RPMI8226 (cell line): Measurements from ENCODE around the gene LRRC8D.

ENCODE experiments used
- DNase-seq: peaks from one replicate; pipeline ENCODE4 v3.0.0-alpha.2; 2015

Gene LRRC8D

GRCh38 chr1:89897347-89898133, 76.7 kb downstream of the LRRC8D start:
- no peak for DNase-seq

GRCh38 chr1:89898150-89898549, 77.3 kb downstream of the LRRC8D start:
- no peak for DNase-seq

- DNase-seq = no peak
Observed at GRCh38 chr1:89898695-89899470, 78.1 kb downstream of the LRRC8D start.

GRCh38 chr1:89900323-89900722, 79.5 kb downstream of the LRRC8D start:
- no peak for DNase-seq

- DNase-seq = no peak
Observed at GRCh38 chr1:89900791-89901708, 80.2 kb downstream of the LRRC8D start.

GRCh38 chr1:89901957-89902669, 81.3 kb downstream of the LRRC8D start:
- DNase-seq = no peak

GRCh38 chr1:89903550-89903949, 82.7 kb downstream of the LRRC8D start:
- DNase-seq = no peak

- DNase-seq = no peak
Observed at GRCh38 chr1:89904219-89904980, 83.6 kb downstream of the LRRC8D start.

- no peak for DNase-seq
Observed at GRCh38 chr1:89905395-89906058, 84.7 kb downstream of the LRRC8D start.

GRCh38 chr1:89906088-89906487, 85.3 kb downstream of the LRRC8D start:
- no peak for DNase-seq

GRCh38 chr1:89907727-89908212, 86.9 kb downstream of the LRRC8D start:
- DNase-seq = no peak

- DNase-seq = no peak
Observed at GRCh38 chr1:89908273-89908671, 87.4 kb downstream of the LRRC8D start.

GRCh38 chr1:89908672-89909436, 88.0 kb downstream of the LRRC8D start:
- DNase-seq = no peak

GRCh38 chr1:89910268-89910667, 89.4 kb downstream of the LRRC8D start:
- no peak for DNase-seq

- no peak for DNase-seq
Observed at GRCh38 chr1:89910780-89911179, 89.9 kb downstream of the LRRC8D start.

- DNase-seq = no peak
Observed at GRCh38 chr1:89911191-89911991, 90.6 kb downstream of the LRRC8D start.

GRCh38 chr1:89912073-89912472, 91.2 kb downstream of the LRRC8D start:
- no peak for DNase-seq

GRCh38 chr1:89913353-89914095, 92.7 kb downstream of the LRRC8D start:
- no peak for DNase-seq

GRCh38 chr1:89917353-89917752, 96.5 kb downstream of the LRRC8D start:
- DNase-seq = no peak
